OCI-LY3 (cell line): ENCODE results near the gene OPHN1.

Experiments
- EZH2phosphoT487 ChIP-seq: fragments of 200-600 bp; shearing (Covaris generic); IDR thresholded peaks from 2 replicates; pipeline ENCODE4 v1.6.1; 2018; ENCODE audit warnings: antibody characterized with exemption, mixed run types, low read depth
- TF ChIP-seq, protein P1 (sequence below): fragments of 200-600, 300-600 bp; sonication (generic); IDR thresholded peaks from 2 replicates; pipeline ENCODE4 v1.5.1; 2014; ENCODE audit warnings: antibody characterized with exemption, low read length, low read depth

DNA sequence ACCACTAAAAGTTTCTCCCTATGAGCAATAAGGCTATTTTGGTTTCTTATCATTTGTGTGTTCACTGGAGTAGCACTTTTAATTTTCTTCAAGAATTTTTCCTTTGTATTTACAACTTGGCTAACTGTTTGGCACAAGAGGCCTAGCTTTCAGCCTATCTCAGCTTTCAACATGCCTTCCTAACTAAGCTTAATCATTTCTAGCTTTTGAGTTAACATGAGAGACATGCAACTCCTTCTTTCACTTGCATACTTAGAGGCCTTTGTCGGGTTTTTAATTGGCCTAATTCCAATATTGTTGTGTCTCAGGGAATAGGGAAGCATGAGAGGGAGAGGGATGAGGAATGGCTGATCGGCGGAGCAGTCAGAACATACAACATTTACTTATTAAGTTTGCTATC lies 349.8 kb downstream of the OPHN1 start:
- TF ChIP-seq, protein P1, sequence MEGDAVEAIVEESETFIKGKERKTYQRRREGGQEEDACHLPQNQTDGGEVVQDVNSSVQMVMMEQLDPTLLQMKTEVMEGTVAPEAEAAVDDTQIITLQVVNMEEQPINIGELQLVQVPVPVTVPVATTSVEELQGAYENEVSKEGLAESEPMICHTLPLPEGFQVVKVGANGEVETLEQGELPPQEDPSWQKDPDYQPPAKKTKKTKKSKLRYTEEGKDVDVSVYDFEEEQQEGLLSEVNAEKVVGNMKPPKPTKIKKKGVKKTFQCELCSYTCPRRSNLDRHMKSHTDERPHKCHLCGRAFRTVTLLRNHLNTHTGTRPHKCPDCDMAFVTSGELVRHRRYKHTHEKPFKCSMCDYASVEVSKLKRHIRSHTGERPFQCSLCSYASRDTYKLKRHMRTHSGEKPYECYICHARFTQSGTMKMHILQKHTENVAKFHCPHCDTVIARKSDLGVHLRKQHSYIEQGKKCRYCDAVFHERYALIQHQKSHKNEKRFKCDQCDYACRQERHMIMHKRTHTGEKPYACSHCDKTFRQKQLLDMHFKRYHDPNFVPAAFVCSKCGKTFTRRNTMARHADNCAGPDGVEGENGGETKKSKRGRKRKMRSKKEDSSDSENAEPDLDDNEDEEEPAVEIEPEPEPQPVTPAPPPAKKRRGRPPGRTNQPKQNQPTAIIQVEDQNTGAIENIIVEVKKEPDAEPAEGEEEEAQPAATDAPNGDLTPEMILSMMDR, result no peak
- no peak for TF ChIP-seq EZH2phosphoT487
